ENCODE measurements around the gene ASIC3. TPM values are rescaled to one million over a fixed set of nuclear protein-coding genes. Genes with fewer than 3 reads are reported as not detected.

Gene ASIC3
- total RNA-seq, 1 donor, result 0.18 TPM

- no peak for TF ChIP-seq CTCF (IDR thresholded peaks at IDR 0.05; ENCODE audit: insufficient read depth, low read length)
- H3K4me3 ChIP-seq (ENCODE audit: low read depth, low read length), result no peak overlapping the region
- no peak for DNase-seq (ENCODE audit: low read depth)
These were observed 15.1 kb upstream of the ASIC3 start for GRCh38 chr7:151032936-151033863.

- DNase-seq (ENCODE audit: low read depth), result no peak
- TF ChIP-seq CTCF (IDR thresholded peaks at IDR 0.05; ENCODE audit: insufficient read depth, low read length), result no peak
- H3K4me3 ChIP-seq (ENCODE audit: low read depth, low read length), result no peak overlapping the region
These were observed 14.5 kb upstream of the ASIC3 start for GRCh38 chr7:151033864-151034249.

- TF ChIP-seq CTCF (IDR thresholded peaks at IDR 0.05; ENCODE audit: insufficient read depth, low read length), result no peak
- H3K4me3 ChIP-seq (ENCODE audit: low read depth, low read length), result no peak overlapping the region
These were observed 13.9 kb upstream of the ASIC3 start for GRCh38 chr7:151034312-151035025.

GRCh38 chr7:151035026-151035717 is 13.2 kb upstream of the ASIC3 start:
- H3K4me3 ChIP-seq (ENCODE audit: low read depth, low read length), result no peak overlapping the region
- no peak for DNase-seq (ENCODE audit: low read depth)
- TF ChIP-seq CTCF (IDR thresholded peaks at IDR 0.05; ENCODE audit: insufficient read depth, low read length), result no peak

More at GRCh38 chr7:151034312-151035025, 13.9 kb upstream of the ASIC3 start:
- DNase-seq (ENCODE audit: low read depth), result no peak

GRCh38 chr7:151035902-151036301 is 12.4 kb upstream of the ASIC3 start:
- no peak for TF ChIP-seq CTCF (IDR thresholded peaks at IDR 0.05; ENCODE audit: insufficient read depth, low read length)
- H3K4me3 ChIP-seq (ENCODE audit: low read depth, low read length), result no peak overlapping the region
- DNase-seq (ENCODE audit: low read depth), result no peak

GRCh38 chr7:151038951-151039849 is 9.1 kb upstream of the ASIC3 start:
- TF ChIP-seq CTCF (IDR thresholded peaks at IDR 0.05; ENCODE audit: insufficient read depth, low read length), result peak; percentile 5
- H3K4me3 ChIP-seq (ENCODE audit: low read depth, low read length), result no peak overlapping the region
- DNase-seq (ENCODE audit: low read depth), result peak; percentile 85
